Right forelimb (tissue), 1 donor: ENCODE data around the gene ADARB2.
"Not testable (repeated sequence)": the region's sequence is repeated elsewhere in the genome, so short reads cannot be mapped to it uniquely, and the experiment has no call there.

Experiments used
- DNase-seq: peaks from one replicate; pipeline ENCODE4 v3.0.0-alpha.2; 2018

ADARB2 gene

GRCh38 chr10:1737222-1738061 is at the start of gene ADARB2:
Gene ADARB2, minus strand, starts transcription at chr10:1737525.
- DNase-seq, result peak; percentile 67

- no peak for DNase-seq
These were observed 48.5 kb upstream of the ADARB2 start for GRCh38 chr10:1785835-1786234.

- no peak for DNase-seq
These were observed 45.5 kb upstream of the ADARB2 start for GRCh38 chr10:1782841-1783240.

- DNase-seq, result no peak
These were observed 42.5 kb upstream of the ADARB2 start for GRCh38 chr10:1779796-1780195.

- no peak for DNase-seq
These were observed 41.1 kb upstream of the ADARB2 start for GRCh38 chr10:1778375-1778969.

- no peak for DNase-seq
These were observed 38.9 kb upstream of the ADARB2 start for GRCh38 chr10:1776127-1776662.

GRCh38 chr10:1774796-1775195 is 37.5 kb upstream of the ADARB2 start:
- no peak for DNase-seq

- not testable (repeated sequence) for DNase-seq
These were observed 35.9 kb upstream of the ADARB2 start for GRCh38 chr10:1773204-1773603.

GRCh38 chr10:1766049-1766448 is 28.7 kb upstream of the ADARB2 start:
- DNase-seq, result no peak

- DNase-seq, result no peak
These were observed 24.8 kb upstream of the ADARB2 start for GRCh38 chr10:1762076-1762475.

GRCh38 chr10:1754506-1755153 is 17.3 kb upstream of the ADARB2 start:
- DNase-seq, result no peak

GRCh38 chr10:1752153-1752552 is 14.8 kb upstream of the ADARB2 start:
- DNase-seq, result no peak

- DNase-seq, result no peak
These were observed 10.3 kb upstream of the ADARB2 start for GRCh38 chr10:1747590-1748157.

- no peak for DNase-seq
These were observed 9.5 kb upstream of the ADARB2 start for GRCh38 chr10:1746796-1747195.

- DNase-seq, result no peak
These were observed 8.6 kb upstream of the ADARB2 start for GRCh38 chr10:1745780-1746456.

- DNase-seq, result no peak
These were observed 7.2 kb upstream of the ADARB2 start for GRCh38 chr10:1744524-1744923.

- DNase-seq, result no peak
These were observed 5.8 kb upstream of the ADARB2 start for GRCh38 chr10:1743141-1743540.

- no peak for DNase-seq
These were observed 4.1 kb upstream of the ADARB2 start for GRCh38 chr10:1741450-1741849.

GRCh38 chr10:1739751-1740150 is 2.4 kb upstream of the ADARB2 start:
- no peak for DNase-seq

- no peak for DNase-seq
These were observed 1.6 kb upstream of the ADARB2 start for GRCh38 chr10:1738950-1739349.

- DNase-seq, result no peak
These were observed 428 bp downstream of the ADARB2 start for GRCh38 chr10:1736972-1737221.

- DNase-seq, result no peak
These were observed 967 bp downstream of the ADARB2 start for GRCh38 chr10:1736144-1736971.
